ENCODE measurements around the gene CDC42BPB.

DNA sequence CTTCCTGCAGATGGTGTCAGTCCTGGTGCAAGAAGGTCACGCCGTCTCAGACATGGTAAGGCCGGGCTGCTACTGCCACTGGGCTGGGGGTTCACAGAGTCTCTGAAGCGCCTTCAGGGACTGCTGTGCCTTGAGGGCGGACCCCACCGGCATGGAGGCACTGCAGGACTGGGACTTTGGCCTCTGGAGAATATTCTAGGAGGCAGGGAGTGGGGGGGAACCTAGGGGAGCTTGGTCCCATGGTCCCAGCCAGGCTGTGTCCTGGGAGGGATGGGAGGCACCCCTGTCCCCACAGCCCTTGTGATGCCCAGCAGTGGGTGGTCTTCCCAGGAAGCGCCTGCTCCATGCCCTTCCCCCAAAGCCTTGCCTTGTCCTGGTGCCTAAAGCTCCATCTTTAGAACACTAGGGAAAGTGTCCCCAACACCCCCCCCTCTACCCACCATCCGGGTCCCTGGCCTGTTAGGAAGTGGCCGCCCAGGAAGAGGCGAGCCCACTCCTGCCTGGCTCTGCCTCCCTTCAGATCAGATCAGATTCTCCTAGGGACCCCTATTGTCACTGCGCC lies 133.3 kb downstream of the CDC42BPB start:
- TF ChIP-seq, protein P1, sequence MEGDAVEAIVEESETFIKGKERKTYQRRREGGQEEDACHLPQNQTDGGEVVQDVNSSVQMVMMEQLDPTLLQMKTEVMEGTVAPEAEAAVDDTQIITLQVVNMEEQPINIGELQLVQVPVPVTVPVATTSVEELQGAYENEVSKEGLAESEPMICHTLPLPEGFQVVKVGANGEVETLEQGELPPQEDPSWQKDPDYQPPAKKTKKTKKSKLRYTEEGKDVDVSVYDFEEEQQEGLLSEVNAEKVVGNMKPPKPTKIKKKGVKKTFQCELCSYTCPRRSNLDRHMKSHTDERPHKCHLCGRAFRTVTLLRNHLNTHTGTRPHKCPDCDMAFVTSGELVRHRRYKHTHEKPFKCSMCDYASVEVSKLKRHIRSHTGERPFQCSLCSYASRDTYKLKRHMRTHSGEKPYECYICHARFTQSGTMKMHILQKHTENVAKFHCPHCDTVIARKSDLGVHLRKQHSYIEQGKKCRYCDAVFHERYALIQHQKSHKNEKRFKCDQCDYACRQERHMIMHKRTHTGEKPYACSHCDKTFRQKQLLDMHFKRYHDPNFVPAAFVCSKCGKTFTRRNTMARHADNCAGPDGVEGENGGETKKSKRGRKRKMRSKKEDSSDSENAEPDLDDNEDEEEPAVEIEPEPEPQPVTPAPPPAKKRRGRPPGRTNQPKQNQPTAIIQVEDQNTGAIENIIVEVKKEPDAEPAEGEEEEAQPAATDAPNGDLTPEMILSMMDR (IDR thresholded peaks at IDR 0.05) = no peak
- TF ChIP-seq POLR2A (IDR thresholded peaks at IDR 0.05) = no peak
